Nephron (organoid): ENCODE data around the gene EIF3L.

Experiments used
- H3K27ac Mint-ChIP-seq, 3 experiments: 2 replicates each; pipeline ENCODE4 v1.8.0; 2020; ENCODE audit warnings: mixed read lengths in 3 of 3, mild to moderate bottlenecking in 2 of 3, moderate library complexity in 1 of 3
- H3K27me3 Mint-ChIP-seq: 2 replicates; pipeline ENCODE4 v1.8.0; 2021; ENCODE audit warnings: low read depth, mild to moderate bottlenecking, moderate library complexity, mixed read lengths
- H3K36me3 Mint-ChIP-seq: 2 replicates; pipeline ENCODE4 v1.8.0; 2020; ENCODE audit warnings: low read depth, mixed read lengths
- H3K4me1 Mint-ChIP-seq: 2 replicates; pipeline ENCODE4 v1.8.0; 2020; ENCODE audit warnings: mixed read lengths
- H3K4me3 Mint-ChIP-seq, 3 experiments: 2 replicates each; pipeline ENCODE4 v1.8.0; 2020; ENCODE audit warnings: mild to moderate bottlenecking in 3 of 3, mixed read lengths in 3 of 3, moderate library complexity in 2 of 3
- H3K9me3 Mint-ChIP-seq: 2 replicates; pipeline ENCODE4 v1.8.0; 2020; ENCODE audit warnings: mixed read lengths
- CTCF ChIP-seq, 3 experiments: fragments of 200-600 bp; sonication (generic); IDR thresholded peaks; one replicate each; pipeline ENCODE4 v1.5.0; 2021; ENCODE audit warnings: antibody characterized with exemption in 3 of 3; ENCODE audit not compliant: unreplicated experiment in 3 of 3

Gene EIF3L

GRCh38 chr22:37846433-37846832 lies 2.8 kb upstream of the EIF3L start:
- no peak for TF ChIP-seq CTCF (IDR thresholded peaks at IDR 0.05; ENCODE audit: unreplicated experiment in 3 of 3)
- H3K9me3 Mint-ChIP-seq = peaks cover 6% of the 10 kb centered on the region
- H3K36me3 Mint-ChIP-seq = peaks cover 21% of the 10 kb centered on the region
- H3K27ac Mint-ChIP-seq = peak overlapping the region in 2 of 3 experiments; percentile 41 to 48
- no peaks in the 10 kb centered on the region for H3K27me3 Mint-ChIP-seq
- H3K4me1 Mint-ChIP-seq = peaks cover 29% of the 10 kb centered on the region
- peak overlapping the region; percentile 46 to 67 (median 66) for H3K4me3 Mint-ChIP-seq

GRCh38 chr22:37848587-37849088 lies 581 bp upstream of the EIF3L start:
- no peak for TF ChIP-seq CTCF (IDR thresholded peaks at IDR 0.05; ENCODE audit: unreplicated experiment in 3 of 3)
- no peaks in the 10 kb centered on the region for H3K27me3 Mint-ChIP-seq
- H3K27ac Mint-ChIP-seq = peak overlapping the region; percentile 70 to 94 (median 87)
- H3K4me1 Mint-ChIP-seq = peaks cover 22% of the 10 kb centered on the region
- peak overlapping the region; percentile 89 to 96 (median 92) for H3K4me3 Mint-ChIP-seq
- peaks cover 32% of the 10 kb centered on the region for H3K36me3 Mint-ChIP-seq
- peaks cover 6% of the 10 kb centered on the region for H3K9me3 Mint-ChIP-seq

GRCh38 chr22:37850801-37851200 lies 1.6 kb downstream of the EIF3L start:
- Mint-ChIP-seq H3K36me3 (peaks cover 50% of the 10 kb centered on the region), H3K4me3 (peak overlapping the region; percentile 89 to 96 (median 92)), H3K4me1 (peaks cover 22% of the 10 kb centered on the region), H3K9me3 (peaks cover 6% of the 10 kb centered on the region), H3K27ac (no peak overlapping the region), H3K27me3 (no peaks in the 10 kb centered on the region)
- TF ChIP-seq CTCF (IDR thresholded peaks at IDR 0.05; ENCODE audit: unreplicated experiment in 3 of 3) = no peak

- no peak overlapping the region for H3K27ac Mint-ChIP-seq
- no peaks in the 10 kb centered on the region for H3K27me3 Mint-ChIP-seq
Measured at GRCh38 chr22:37852418-37852817, 3.2 kb downstream of the EIF3L start.

GRCh38 chr22:37854946-37855345 lies 5.7 kb downstream of the EIF3L start:
- H3K27ac Mint-ChIP-seq = no peak overlapping the region
- no peak for TF ChIP-seq CTCF (IDR thresholded peaks at IDR 0.05; ENCODE audit: unreplicated experiment in 3 of 3)
- no peak overlapping the region for H3K4me3 Mint-ChIP-seq
- H3K36me3 Mint-ChIP-seq = peaks cover 66% of the 10 kb centered on the region
- peaks cover 9% of the 10 kb centered on the region for H3K4me1 Mint-ChIP-seq
- no peaks in the 10 kb centered on the region for H3K27me3 Mint-ChIP-seq
- no peaks in the 10 kb centered on the region for H3K9me3 Mint-ChIP-seq

More at GRCh38 chr22:37852418-37852817, 3.2 kb downstream of the EIF3L start:
- Mint-ChIP-seq H3K9me3 (peaks cover 6% of the 10 kb centered on the region), H3K4me3 (peak overlapping the region in 1 of 3 experiments; percentile 32), H3K36me3 (peaks cover 58% of the 10 kb centered on the region), H3K4me1 (peaks cover 22% of the 10 kb centered on the region)
- no peak for TF ChIP-seq CTCF (IDR thresholded peaks at IDR 0.05; ENCODE audit: unreplicated experiment in 3 of 3)

GRCh38 chr22:37855462-37855861 lies 6.2 kb downstream of the EIF3L start:
- Mint-ChIP-seq H3K36me3 (peaks cover 70% of the 10 kb centered on the region), H3K4me1 (peaks cover 8% of the 10 kb centered on the region), H3K27ac (no peak overlapping the region), H3K27me3 (no peaks in the 10 kb centered on the region), H3K9me3 (no peaks in the 10 kb centered on the region), H3K4me3 (no peak overlapping the region)
- TF ChIP-seq CTCF (IDR thresholded peaks at IDR 0.05; ENCODE audit: unreplicated experiment in 3 of 3) = no peak
